GM10266 (cell line): ENCODE data around the gene LGI2.
"Not testable (repeated sequence)": the region's sequence is repeated elsewhere in the genome, so short reads cannot be mapped to it uniquely, and the experiment has no call there.

ENCODE experiments used
- DNase-seq: peaks from one replicate; pipeline ENCODE4 v3.0.0; 2012; ENCODE audit errors: extremely low spot score
- CTCF ChIP-seq: IDR thresholded peaks from 2 replicates; pipeline ENCODE4 v1.5.1; 2012; ENCODE audit warnings: mild to moderate bottlenecking, low read depth; ENCODE audit not compliant: control insufficient read depth, insufficient read depth; ENCODE audit errors: missing control alignments

LGI2 gene

GRCh38 chr4:25060963-25061340 lies 30.2 kb upstream of the LGI2 start:
- DNase-seq, result no peak
- TF ChIP-seq CTCF, result no peak

GRCh38 chr4:25060241-25060962 lies 29.7 kb upstream of the LGI2 start:
- no peak for DNase-seq
- TF ChIP-seq CTCF, result no peak

- TF ChIP-seq CTCF, result no peak
- no peak for DNase-seq
Observed at GRCh38 chr4:25059791-25060190, 29.0 kb upstream of the LGI2 start.

GRCh38 chr4:25058796-25059195 lies 28.1 kb upstream of the LGI2 start:
- no peak for DNase-seq
- TF ChIP-seq CTCF, result no peak

- no peak for DNase-seq
- no peak for TF ChIP-seq CTCF
Observed at GRCh38 chr4:25057299-25057698, 26.6 kb upstream of the LGI2 start.

- DNase-seq, result not testable (repeated sequence)
Observed at GRCh38 chr4:25052037-25052436, 21.3 kb upstream of the LGI2 start.

GRCh38 chr4:25051534-25051933 lies 20.8 kb upstream of the LGI2 start:
- no peak for TF ChIP-seq CTCF
- DNase-seq, result no peak
